GM21367 (cell line): ENCODE results near the gene CLN6.
"Not testable (repeated sequence)": the region's sequence is repeated elsewhere in the genome, so short reads cannot be mapped to it uniquely, and the experiment has no call there.

Source experiments
- ATAC-seq: cut with Tn5 transposase; IDR thresholded peaks from one replicate; pipeline ENCODE4 v1.9.1; 2021; ENCODE audit not compliant: unreplicated experiment

The CLN6 gene

GRCh38 chr15:68192117-68192516 is 37.4 kb downstream of the CLN6 start:
- ATAC-seq: no peak

DNA sequence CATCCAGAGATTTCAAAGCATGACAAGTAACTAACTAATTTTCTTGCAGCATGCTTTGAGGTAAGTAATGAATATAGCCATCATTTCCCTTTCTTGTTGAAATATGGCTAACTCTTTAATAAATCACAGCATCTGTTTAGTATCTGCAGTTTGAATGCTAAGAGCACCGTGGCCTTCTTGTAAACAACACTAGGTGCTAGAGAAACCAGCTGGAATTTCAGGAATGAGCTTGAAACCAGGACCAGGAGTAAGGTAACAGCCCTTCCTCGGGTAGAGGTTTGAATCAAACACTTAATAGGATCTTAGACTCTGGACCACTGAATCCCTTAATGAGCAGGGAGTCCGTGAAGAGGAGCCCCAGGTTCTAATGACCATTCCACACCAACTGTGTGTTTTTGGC is 38.0 kb downstream of the CLN6 start:
- ATAC-seq: no peak

GRCh38 chr15:68190048-68190447 is 39.5 kb downstream of the CLN6 start:
- no peak for ATAC-seq

GRCh38 chr15:68188647-68189046 is 40.9 kb downstream of the CLN6 start:
- no peak for ATAC-seq

- no peak for ATAC-seq
These were observed 42.0 kb downstream of the CLN6 start for GRCh38 chr15:68187559-68187958.

DNA sequence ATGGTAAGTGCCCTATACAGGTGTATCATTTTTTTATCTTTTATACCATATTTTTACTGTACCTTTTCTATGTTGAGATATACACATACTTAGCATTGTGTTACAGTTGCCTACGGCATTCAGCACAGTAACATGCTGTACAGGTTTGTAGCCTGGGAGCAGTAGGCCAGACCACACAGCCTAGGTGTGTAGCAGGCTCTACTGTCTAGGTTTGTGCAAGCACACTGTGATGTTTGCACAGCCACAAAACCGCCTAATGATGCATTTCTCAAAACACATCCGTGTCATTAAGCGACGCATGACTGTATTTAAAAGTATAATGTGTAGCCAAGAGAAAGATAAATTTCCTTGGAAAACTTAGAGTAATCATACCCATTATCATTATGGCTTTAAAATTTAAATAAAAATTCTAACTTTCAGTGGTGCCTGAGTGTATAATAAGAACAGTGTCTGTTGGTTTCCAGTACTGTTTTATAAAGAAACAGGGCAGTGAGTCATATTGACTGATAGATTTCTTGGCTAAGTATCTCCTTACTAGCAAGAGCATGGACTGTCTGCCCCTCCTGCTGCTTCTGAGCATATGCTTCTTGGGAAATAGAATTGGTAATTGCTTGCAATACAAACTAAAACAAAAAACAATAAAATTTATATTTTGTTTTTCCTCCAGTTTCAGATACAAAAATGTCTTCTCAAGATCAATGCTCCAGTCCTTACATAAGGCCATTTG is 42.7 kb downstream of the CLN6 start:
- ATAC-seq: no peak

GRCh38 chr15:68184616-68185480 is 44.7 kb downstream of the CLN6 start:
- no peak for ATAC-seq

DNA sequence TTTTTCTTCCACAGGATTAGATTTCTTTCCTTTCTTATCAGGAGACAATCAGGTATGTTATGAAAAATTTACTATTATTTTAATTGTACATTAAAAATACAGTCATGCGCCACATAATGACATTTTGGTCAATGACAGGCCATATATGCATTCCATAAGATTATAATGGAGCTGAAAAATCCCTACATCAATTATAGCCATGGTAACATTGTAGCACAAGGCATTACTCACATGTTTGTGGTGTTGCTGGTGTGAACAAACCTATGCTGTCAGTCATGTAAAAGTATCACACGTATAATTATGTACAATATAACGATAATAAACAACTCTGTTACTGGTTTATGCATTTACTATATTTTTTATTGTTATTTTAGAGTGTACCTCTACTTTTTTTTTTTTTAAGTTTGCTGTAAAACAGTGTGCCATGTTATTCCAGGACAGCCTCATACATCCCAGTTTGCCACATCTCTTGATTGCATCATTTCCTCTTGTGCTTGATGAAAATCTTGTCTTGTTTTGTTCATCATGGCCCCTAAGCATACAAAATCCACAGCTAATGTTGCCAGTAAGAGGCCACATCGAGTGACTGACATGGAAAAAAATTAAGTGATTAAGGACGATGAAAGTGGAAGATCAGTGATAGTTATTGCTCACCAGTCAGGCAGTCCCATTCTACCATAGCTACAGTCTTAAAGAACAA is 45.8 kb downstream of the CLN6 start:
- ATAC-seq: no peak

DNA sequence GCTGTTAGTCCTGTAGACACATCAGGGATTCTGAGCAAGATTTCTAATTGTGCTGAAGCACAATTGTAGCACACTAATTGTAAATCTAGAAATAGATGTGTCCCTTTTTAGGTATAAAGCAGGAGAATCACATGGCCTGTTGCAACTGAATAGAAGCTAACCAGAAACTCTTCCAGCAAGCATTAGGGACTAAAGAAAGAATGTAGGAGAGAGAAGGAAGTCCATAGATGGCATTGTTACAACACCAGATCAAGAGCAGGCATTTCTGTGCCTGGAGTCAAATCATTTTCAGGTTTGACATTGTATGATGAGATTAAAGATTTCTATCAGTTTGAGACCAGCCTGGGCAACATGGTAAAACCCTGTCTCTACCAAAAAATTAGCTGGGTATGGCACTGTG is 51.8 kb downstream of the CLN6 start:
- ATAC-seq: no peak

- no peak for ATAC-seq
These were observed 52.9 kb downstream of the CLN6 start for GRCh38 chr15:68176601-68177000.

DNA sequence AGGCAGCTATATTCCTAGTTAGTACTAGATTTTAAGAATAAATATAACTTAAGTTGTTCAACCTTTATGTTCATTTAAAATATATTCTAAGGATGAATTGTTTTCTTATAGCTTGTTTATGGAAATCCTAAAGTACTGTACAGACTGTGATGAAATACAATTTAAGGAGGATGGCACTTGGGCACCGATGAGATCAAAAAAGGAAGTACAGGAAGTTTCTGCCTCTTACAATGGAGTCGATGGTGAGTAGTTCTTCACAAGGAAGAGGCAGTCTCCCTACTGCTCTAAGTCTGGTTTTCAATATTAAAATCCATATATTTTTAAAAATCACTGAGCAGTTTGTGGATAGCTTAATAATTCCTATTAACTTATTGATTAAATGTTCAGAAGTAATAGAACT is 54.0 kb downstream of the CLN6 start:
- ATAC-seq: no peak

- no peak for ATAC-seq
These were observed 56.4 kb downstream of the CLN6 start for GRCh38 chr15:68173119-68173518.

GRCh38 chr15:68172037-68172436 is 57.5 kb downstream of the CLN6 start:
- not testable (repeated sequence) for ATAC-seq

DNA sequence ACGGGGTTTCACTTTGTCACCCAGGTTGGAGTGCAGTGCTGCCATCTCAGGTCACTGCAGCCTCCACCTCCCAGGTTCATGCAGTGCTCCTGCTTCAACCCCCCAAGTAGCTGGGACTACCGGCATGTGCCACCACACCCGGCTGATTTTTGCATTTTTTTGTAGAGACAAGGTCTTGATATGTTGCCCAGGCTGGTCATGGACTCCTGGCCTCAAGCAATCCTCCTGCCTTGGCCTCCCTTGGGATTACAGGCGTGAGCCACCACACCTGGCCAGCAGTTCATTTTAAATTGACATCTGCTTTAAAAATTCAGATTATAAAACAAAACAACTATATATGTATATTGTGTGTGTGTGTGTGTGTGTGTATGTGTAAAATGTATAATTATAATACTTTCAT is 62.7 kb downstream of the CLN6 start:
- ATAC-seq: no peak

DNA sequence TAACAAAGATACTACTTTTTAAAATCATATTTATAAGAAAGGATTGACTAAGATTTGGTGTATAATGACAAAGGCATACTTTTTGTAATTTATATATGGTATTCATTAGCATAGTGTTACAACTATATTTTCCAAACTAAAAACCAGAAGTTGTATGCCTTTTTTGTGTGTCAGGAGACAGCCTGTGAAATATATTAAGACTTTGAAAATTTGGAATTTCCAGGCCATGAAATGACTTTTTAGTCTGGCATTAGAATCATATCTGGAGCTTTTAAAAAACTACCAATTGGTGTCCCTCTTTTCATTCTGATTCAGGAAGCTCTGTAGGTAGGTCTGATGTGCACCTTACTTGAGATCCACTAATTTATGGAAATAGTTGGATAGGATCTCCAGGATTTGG is 66.3 kb downstream of the CLN6 start:
- no peak for ATAC-seq

- ATAC-seq: no peak
These were observed 71.4 kb downstream of the CLN6 start for GRCh38 chr15:68158046-68158628.

DNA sequence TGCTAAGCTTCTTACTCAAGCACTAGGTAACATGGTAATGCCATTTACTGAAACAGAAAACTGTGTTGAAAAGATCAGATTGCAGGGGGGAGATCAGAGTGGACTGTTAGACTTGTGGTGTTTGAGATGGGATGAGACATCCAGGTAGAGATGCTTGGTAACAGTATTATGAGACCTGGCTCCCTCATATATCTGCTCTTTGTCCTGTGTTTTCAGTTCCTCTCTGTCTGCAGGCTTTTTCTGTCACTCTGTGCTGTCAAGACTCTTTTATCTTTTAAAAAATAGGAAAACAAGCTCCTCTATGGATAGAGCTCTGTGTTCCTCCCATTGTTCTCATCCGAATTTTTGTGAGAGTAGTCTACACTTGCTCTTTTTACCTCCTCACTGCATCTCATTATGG is 72.5 kb downstream of the CLN6 start:
- ATAC-seq: no peak
